IPS DF 4.7 (cell line): ENCODE data around the gene MTA3.
"Not testable (repeated sequence)": the region's sequence is repeated elsewhere in the genome, so short reads cannot be mapped to it uniquely, and the experiment has no call there.

ENCODE experiments used
- DNase-seq: peaks from one replicate; pipeline ENCODE4 v3.0.0-alpha.2; 2013; ENCODE audit warnings: low spot score; ENCODE audit errors: extremely low read depth

The MTA3 gene

DNA sequence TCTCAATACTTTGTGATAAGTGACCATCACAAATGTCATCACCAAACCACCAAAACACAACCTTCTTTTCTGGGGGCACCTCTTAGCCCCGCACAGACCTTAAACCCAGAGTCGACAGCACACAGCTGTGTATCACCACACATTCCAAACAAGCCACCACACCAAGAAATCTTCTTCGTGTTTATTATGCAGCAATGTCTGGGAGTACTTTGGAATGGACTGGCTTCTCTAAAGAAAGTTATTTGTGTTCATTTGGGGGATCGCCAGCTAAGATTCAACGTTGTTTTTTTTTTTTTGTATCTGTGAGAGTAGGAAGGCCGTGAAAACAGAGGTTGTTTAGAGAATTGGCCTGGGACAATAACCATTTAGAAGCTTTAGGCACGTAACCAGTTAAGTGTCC is 1.1 kb upstream of the MTA3 start:
- DNase-seq: no peak

DNA sequence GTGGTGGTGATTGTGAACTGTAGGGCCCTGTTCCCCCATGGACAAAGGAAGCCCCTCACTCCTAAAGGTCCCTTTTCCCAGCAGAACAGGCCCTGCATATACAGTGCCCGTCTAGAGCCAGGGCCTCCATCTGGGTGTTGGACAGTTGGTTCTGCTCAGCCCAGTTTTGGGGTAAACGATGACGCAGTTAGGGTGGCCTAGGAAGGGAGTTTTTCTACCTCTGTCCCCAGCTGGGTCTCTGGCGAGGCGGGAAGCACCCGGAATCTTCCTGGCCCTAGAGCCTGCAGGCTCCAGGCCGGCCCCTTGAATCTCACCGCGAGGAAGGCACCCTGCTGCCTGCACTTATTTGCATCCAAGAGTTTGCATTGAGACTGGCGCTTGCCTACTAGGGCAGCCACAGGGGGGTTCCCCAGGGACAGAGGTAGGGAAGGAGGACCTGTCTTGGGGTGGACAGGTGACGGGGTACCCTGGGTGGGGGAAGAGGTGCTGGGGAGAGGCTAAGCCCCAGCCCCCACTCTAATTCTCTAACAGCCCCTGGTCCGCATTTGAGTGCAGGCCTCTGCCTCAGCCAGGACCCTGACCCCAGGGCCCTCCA is 529 bp upstream of the MTA3 start:
- no peak for DNase-seq

DNA sequence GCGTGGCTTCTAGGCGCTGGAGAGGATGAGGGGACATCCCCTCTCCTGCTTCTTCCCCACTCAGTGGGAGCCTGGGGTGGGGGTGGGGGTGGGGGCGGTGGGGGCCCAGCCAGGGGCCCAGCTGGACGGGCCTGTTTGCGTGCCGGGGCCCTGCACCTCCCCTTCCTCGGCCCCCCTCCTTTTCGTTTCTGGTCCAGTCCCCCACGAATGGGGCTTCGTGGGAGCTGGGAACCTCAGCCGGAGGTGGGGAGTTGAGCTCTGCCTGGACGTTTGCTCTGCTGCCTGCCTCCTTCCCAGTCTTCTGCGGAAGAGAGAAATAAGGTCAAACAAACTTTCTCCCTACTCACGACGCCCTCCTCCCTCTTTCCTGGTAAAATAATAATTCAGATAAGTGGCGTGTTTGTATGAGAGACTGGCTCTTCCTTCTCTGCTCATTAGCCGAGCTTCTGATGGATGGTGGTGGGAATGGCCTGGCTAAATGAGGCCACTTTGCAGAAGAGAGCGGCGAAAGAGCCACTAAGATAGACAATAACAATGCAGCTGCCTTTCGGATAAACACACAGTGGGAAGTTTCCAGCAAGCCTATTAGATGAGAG is 782 bp downstream of the MTA3 start:
- no peak for DNase-seq

DNA sequence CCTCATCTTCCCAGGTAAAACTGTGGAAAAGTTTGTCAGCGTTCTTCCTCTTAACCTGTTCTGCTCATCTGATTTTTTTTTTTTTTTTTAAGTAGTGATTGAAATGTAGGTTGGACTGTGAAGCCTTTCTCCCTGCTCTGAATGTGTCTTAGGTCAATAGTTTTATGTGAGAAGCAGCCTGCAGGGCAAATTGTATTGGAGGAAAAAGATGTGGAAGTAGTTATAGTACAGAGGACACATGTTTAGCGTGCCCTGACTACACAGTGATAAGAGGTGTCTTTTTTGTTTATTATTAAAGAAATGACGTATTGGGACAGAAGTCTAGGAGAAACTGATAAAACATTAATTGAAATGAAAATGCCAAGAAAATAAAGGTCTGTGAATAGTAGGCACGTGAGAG is 1.5 kb downstream of the MTA3 start:
- no peak for DNase-seq

DNA sequence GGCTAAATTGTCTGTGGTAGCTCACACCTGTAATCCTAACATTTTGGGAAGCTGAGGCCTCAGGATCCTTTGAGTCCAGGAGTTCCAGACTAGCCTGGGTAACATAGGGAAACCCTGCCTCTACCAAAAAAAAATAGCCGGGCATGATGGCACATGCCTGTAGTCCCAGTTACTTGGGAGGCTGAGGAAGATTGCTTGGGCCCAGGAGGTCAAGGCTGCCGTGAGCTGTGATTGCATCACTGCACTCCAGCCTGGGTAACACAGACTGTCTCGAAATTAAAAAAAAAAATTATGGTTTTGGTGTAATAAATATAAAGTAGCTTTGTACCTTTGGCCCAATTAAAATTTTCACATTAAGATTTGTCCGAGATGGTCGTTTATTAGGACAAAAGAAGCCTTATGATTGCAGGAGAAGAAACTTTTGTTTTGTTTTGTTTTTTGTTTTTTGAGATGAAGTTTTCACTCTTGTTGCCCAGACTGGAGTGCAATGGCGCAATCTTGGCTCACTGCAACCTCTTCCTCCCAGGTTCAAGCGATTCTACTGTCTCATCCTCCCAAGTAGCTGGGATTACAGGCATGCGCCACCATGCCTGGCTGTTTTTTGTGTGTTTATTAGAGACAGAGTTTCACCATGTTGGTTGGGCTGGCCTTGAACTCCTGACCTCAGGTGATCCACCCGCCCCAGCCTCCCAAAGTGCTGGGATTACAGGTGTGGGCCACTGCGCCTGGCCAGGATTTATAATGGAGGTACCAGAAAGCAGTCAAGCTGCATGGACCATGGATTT is 4.1 kb downstream of the MTA3 start:
- no peak for DNase-seq

DNA sequence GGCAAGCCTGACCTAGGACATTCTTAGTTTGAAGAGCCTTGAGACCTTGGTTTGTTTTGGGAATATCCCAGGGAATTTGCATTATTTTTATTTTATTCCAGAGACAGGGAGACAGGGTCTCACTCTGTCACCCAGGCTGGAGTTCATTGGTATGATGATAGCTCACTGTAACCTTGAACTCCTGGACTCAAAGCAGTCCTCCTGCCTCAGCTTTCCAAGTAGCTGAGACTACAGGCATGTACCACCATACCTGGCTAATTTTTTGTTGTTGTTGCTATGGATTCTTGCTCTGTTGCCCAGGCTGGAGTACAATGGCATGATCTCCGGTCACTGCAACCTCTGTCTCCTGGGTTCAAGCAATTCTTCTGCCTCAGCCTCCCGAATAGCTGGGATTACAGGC is 4.8 kb downstream of the MTA3 start:
- DNase-seq: no peak

DNA sequence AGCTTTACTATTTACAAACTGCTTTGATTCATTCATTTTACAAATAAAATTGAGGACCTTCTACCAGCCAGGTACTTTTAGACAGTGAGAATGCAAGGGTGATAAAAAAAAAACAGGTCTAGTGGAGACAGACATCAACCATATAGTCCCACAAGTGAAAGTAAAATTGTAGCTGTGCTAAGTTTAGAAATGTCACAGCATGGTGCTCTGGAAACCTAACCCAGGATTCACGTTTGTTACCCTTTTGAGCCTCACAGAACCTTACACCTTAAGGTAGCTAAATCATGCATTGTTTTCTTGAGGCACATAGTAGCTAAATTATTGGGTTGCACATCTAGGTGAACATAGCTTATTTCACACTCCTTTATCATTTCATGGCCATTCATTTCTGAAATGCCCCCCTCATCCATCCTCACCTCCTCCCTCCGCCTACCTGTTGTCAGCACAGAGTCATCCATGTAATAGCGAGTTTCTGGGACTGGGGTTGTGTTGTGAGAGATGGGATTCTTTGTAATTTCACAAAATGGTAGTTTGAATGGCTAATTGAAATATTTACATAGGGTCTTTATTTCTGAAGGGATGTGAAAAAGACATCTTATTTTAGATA is 7.1 kb downstream of the MTA3 start:
- DNase-seq: no peak

DNA sequence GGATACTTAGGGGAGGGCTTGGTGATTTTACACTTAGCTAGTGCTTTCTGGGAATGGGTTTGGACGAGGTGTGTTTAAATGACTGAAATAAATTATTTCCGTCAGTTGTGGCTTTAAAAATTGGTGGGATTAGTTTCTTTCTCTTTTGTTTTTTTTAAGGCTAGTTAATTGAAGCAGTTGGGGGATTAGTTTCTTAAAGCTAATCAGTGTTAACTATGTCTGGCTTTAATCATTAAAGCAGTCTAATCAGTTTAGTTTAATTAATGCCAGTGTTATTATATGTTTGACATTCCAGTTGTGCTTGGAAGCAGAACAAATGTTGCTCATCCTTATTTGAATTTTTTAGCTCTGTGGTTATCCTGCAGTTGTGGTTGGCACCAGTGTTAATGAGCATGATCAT is 10.2 kb downstream of the MTA3 start:
- DNase-seq: no peak

DNA sequence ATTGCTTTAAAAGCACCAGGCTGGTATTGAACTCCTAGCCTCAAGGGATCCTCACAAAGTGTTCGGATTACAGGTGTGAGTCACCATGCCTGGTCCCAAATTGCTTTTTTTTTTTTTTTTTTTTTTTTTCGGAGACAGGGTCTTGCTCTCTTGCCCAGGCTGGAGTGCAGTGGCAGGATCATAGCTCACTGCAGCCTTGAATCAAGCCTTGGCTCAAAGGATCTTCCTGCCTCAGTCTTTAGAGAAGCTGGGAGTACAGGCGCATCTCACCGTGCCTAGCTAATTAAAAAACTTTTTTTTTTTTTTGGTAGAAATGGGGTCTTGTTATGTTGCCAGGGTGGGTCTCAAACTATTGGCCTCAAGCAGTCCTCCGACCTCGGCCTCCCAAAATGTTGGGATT is 12.8 kb downstream of the MTA3 start:
- DNase-seq: no peak

DNA sequence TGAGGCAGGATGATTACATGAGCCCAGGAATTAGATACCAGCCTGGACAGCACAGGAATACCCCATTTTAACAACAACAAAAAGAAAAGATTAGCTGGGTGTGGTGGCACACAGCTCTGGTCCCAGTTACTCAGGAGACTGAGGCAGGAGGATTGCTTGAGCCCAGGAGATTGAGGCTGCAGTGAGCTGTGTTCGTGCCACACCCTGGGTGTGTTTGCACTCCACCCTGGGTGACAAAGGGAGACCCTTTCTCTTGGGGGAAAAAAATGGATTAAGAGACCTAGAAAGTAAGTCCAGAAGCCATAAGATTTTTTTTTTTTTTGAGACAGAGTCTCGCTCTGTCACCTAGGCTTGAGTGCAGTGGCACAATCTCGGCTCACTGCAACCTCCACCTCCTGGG is 16.2 kb downstream of the MTA3 start:
- not testable (repeated sequence) for DNase-seq

DNA sequence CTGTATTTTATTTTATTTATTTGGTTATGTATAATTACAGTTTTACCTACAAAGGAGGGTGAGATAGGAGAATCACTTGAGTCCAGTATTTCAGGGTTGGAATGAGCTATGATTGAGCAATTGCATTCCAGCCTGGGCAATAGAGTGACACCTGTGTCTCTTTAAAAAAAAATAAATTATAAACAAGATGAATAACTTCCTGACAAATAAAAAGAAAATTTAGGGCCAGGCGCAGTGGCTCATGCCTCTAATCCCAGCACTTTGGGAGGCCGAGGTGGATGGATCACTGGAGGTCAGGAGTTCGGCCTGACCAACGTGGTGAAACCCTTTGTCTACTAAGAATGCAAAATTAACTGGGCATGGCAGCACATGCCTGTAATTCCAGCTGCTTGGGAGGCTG is 17.3 kb downstream of the MTA3 start:
- no peak for DNase-seq

DNA sequence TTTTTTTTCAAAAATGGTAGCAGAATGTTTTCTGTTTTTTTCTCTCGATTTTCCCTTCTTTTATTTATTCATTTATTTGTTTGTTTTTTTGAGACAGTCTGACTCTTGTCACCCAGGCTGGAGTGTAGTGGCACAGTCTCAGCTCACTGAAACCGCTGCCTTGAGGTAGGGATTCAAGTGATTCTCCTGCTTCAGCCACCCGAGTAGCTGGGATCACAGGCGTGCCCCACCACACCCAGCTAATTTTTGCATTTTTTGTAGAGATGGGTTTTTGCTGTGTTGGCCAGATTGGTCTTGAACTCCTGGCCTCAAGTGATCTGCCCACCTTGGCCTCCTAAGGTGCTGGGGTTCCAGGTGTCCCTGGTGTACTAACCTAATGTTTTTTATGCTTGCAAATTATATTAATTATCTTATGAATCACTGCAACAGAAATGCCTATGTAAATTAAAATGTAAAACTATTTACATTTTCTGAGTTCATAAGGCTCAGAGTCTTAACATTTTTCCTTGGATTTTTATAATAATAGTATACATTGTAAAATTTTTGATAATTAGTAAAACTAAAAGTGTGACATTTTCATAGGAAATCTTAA is 19.2 kb downstream of the MTA3 start:
- DNase-seq: no peak

DNA sequence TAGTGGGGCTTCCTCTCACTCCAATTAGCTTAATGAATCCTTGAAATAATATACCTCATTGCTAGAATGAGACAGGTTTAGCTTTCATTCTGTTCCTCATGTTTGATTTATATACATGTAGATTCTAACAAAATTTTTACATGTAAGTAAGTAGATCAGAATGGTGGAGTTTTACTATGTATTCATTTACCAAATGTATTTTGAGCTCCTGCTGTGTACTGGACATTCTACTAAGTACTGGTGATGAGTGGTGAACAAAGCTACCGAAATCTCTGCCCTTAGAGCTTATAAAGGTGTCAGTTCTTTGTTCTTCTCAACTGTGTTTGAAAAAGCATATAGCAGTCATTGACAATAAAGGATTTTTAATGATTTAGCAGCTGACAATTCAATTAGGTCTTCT is 19.7 kb downstream of the MTA3 start:
- no peak for DNase-seq

DNA sequence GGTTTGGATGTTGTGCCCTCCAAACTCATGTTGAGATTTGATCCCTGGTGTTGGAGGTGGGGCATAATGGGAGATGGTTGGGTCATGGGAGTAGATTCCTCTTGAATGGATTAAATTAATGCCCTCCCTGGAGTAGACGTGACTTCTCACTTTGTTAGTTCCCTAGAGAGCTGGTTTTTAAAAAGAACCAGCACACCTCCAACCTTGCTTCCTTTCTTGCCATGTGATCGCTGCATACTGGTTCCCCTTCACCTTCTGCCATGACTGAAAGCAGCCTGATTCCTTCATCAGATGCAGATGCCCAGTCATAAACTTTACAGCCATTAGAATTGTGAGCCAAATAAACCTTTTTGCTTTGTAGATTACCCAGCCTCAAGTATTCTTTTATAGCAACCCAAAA is 21.7 kb downstream of the MTA3 start:
- DNase-seq: no peak

DNA sequence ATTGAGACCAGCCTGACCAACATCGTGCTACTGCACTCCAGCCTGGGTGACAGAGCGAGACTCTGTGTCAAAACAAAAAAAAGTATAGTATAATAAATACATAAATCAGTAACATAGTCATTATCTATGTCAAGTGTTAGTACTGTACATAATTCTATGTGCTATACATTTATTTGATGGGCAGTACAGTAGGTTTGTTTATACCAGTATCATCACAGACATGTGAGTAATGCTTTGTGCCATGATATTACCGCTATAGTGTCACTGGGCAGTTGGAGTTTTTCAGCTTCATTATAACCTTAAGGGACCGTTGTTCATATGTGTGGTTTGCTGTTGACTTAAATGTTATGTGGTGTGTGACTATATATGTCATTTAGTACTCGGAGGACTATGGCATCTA is 24.9 kb downstream of the MTA3 start:
- DNase-seq: no peak

DNA sequence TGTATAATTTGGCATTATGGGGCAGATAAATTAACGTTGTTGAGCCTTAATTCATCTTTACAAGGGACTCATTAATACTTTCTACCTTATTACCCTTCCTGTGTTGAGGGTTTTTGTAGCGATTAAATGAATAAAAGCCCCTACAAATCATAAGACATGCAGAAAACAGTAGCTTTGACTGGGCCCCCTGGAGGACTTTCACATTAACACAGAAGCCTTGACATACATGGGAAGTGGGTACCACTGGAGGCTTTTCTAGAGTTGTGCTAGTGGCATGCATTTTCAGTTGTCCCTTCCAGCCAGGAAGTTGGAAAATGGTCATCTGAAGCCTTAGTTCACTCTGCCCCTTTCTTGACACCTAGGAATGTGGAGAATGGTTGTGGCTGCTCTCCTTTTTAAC is 30.2 kb downstream of the MTA3 start:
- DNase-seq: no peak

DNA sequence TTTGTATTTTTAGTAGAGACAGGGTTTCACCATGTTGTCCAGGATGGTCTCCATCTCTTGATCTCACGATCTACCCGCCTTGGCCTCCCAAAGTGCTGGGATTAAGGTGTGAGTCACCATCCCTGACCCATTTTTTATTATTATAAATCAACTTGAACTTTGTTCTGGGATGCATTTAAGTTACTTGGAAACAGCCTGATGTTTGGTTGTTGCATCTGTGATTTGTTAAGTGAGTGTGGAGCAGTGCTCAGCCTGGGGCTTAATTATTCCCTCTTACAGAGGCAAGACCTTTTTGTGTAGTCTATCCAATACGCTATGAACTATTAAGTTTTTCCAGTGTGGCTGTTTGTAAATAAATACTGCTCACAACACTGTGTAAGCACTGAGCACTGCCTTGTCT is 32.6 kb downstream of the MTA3 start:
- no peak for DNase-seq

DNA sequence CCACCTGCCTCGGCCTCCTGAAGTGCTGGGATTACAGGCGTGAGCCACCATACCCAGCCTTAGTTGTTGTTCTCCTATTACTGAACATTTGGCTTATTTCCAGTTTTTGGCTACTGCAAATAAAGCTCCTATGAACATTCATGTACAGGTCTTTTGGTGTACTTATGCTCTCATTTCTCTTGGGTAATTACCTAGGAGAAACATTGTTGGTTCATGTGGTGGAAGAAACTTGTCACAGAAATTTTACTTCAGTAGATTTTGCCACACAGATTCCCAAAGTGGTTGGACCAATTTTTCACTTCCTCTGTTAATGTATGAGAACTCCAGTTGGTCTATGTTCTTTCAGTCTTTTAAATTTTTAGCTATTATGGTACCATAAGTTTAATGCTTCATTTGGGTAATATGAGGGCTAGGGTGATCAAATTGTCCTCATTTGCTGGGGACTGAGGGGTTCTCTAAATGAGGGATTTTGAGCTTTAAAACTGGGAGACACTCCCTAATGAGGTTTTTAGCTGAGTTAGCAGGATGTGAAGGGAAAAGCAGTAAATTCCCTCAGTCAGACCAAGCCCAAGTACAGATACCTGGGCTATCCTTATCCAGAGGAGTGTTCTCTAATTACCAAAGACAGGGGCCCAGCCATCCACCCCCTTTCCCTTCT is 33.9 kb downstream of the MTA3 start:
- no peak for DNase-seq

DNA sequence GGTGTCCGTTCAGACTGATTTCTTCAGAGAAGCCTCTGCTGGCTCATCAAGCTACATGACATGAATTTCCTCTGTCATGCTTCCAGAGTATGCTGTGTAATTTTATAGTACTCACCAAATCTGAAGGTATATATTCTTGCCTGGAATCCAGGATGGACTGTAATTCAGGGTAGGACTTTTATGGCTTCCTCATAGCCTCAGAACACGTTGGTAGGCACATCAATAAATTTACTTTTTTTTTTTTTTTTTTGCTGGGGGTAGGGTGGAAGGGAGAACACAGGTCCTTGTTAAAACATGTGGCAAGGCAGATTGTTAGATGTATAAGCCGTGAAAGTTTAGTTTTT is 34.4 kb downstream of the MTA3 start:
- DNase-seq: no peak

DNA sequence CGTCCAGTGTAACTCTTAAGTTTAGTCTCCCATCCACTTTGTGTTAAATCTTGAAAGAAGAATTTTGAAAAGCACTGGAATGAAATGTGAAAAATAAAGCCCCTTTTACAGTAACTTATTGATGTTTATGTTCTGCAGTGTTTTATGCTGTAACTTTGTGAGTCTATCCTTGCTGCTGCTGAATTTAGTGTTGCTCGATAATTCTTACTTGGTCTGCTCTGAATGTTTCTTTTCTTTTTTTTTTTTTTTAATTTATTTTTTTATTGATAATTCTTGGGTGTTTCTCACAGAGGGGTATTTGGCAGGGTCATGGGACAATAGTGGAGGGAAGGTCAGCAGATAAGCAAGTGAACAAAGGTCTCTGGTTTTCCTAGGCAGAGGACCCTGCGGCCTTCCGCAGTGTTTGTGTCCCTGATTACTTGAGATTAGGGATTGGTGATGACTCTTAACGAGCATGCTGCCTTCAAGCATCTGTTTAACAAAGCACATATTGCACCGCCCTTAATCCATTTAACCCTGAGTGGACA is 36.0 kb downstream of the MTA3 start:
- not testable (repeated sequence) for DNase-seq

DNA sequence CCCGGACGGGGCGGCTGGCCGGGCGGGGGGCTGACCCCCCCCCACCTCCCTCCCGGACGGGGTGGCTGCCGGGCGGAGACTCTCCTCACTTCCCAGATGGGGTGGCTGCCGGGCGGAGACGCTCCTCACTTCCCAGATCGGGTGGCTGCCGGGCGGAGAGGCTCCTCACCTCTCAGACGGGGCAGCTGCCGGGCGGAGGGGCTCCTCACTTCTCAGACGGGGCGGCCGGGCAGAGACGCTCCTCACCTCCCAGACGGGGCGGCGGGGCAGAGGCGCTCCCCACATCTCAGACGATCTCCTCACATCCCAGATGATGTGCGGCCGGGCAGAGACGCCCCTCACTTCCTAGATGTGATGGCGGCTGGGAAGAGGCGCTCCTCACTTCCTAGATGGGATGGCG is 37.7 kb downstream of the MTA3 start:
- DNase-seq: not testable (repeated sequence)
